A673 (cell line): Measurements from ENCODE around the gene SIVA1. TPM values are rescaled to one million over a fixed set of nuclear protein-coding genes. Genes with fewer than 3 reads are reported as not detected.

Source experiments
- BruUV-seq: library from RNA; stranded (reverse); fragments of 400-500 nt; replicated peaks from 2 replicates; lab custom pipeline; 2021; lab: Mats Ljungman, UMichigan
- CTCF ChIA-PET: fragments of 300-600 bp; sonication (Branson Sonifier 250); formaldehyde crosslinking; loops from one replicate; lab custom pipeline; 2022; ENCODE audit warnings: antibody characterized with exemption; lab: Charles Lee
- POLR2A ChIA-PET: fragments of 300-600 bp; sonication (Branson Sonifier 250); formaldehyde crosslinking; loops from one replicate; lab custom pipeline; 2022; ENCODE audit warnings: antibody characterized with exemption; ENCODE audit not compliant: low non-redundant PET; lab: Charles Lee
- DNase-seq: peaks from one replicate; pipeline ENCODE4 v3.0.0-alpha.2; 2015; ENCODE audit warnings: low spot score
- H3K27ac ChIP-seq: fragments of 200-600 bp; sonication (generic); 2 replicates; pipeline ENCODE4 v1.5.1; 2016; ENCODE audit warnings: mixed run types, low read depth, mild to moderate bottlenecking, mixed read lengths, antibody characterized with exemption, low read length; ENCODE audit not compliant: poor library complexity, severe bottlenecking
- H3K27me3 ChIP-seq: fragments of 200-600 bp; sonication (generic); replicated peaks from 2 replicates; pipeline ENCODE4 v1.6.1; 2017; ENCODE audit warnings: mixed run types, low read depth, mild to moderate bottlenecking, mixed read lengths, antibody characterized with exemption, low read length; ENCODE audit not compliant: insufficient read depth, poor library complexity
- H3K36me3 ChIP-seq: fragments of 200-600 bp; sonication (generic); 2 replicates; pipeline ENCODE4 v1.6.1; 2016; ENCODE audit warnings: mixed run types, mild to moderate bottlenecking, mixed read lengths, antibody characterized with exemption, low read length; ENCODE audit not compliant: insufficient read depth, poor library complexity, severe bottlenecking
- H3K4me1 ChIP-seq: fragments of 200-600 bp; sonication (generic); 2 replicates; pipeline ENCODE4 v1.6.1; 2017; ENCODE audit warnings: mixed run types, mild to moderate bottlenecking, mixed read lengths, antibody characterized with exemption, low read length; ENCODE audit not compliant: insufficient read depth, poor library complexity, severe bottlenecking
- H3K4me3 ChIP-seq: fragments of 200-600 bp; sonication (generic); 2 replicates; pipeline ENCODE4 v1.5.1; 2016; ENCODE audit warnings: low read depth, mixed run types, mild to moderate bottlenecking, mixed read lengths, low read length; ENCODE audit not compliant: poor library complexity, severe bottlenecking
- H3K9me3 ChIP-seq: fragments of 200-600 bp; sonication (generic); 2 replicates; pipeline ENCODE4 v1.6.1; 2016; ENCODE audit warnings: mixed run types, low read depth, mild to moderate bottlenecking, mixed read lengths, antibody characterized with exemption, low read length; ENCODE audit not compliant: poor library complexity, severe bottlenecking
- EZH2 ChIP-seq: fragments of 200-600 bp; sonication (generic); IDR thresholded peaks from 2 replicates; pipeline ENCODE4 v1.6.1; 2017; ENCODE audit warnings: borderline replicate concordance, low read depth, mild to moderate bottlenecking, mixed read lengths, antibody characterized with exemption, low read length; ENCODE audit not compliant: poor library complexity, severe bottlenecking
- intact Hi-C: fragments of 100-400 bp; cut with micrococcal nuclease; formaldehyde crosslinking; loops from one replicate; pipeline ENCODE4 v1.10.0; 2022; ENCODE audit not compliant: unreplicated experiment
- total RNA-seq: library from RNA; stranded (reverse); gene quantifications from 2 replicates; pipeline ENCODE4 v1.2.3, GENCODE V29; 2021
- TF ChIP-seq, protein P1 (sequence below): fragments of 300-800, 200-600 bp; sonication (generic); conservative IDR thresholded peaks from 2 replicates; pipeline ENCODE4 v1.5.1; 2017; ENCODE audit warnings: low read depth, mild to moderate bottlenecking, antibody characterized with exemption, low read length, moderate library complexity, mixed read lengths

The SIVA1 gene
- total RNA-seq, 1 experiment from 2014 or later = 79.6 TPM

DNA sequence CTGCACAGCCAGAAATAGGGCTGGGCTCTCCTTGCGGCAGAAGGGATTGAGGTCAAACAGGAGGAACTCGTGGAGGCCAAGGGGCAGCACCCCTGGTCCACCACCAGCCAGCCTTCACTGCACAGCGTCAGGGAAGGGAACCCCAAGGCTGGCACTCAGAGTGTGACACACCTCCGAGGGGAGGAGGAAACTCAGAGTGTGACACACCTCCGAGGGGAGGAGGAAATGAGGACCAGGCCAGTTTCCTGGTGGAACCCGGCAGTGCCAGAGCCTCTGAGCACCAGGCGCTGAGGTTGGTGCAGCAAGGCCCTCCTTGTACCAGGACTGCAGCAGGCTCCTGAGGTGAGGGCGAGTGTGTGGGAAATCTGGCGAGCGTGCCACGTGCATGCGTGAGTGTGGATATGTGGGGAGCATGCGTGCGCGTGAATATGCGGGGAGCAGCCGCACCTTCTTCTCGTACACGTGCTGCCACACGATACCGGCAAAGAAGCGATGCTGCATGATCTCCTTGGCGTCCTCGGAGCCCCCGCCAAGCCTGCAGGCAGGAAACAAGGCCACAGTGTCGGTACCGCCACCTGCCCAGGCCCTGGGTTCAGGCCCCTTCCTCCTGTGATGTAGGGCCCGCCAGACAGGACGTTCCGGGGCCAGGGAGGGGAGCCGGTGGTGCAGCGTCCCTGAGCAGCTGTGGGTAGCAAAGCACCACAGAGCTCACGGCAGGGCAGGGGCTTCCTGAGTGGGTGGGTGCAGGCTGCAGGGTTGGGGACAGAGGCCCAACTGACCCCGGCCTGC is 19.2 kb downstream of the SIVA1 start:
- ChIA-PET CTCF (no interaction called here), POLR2A (no interaction called here)
- H3K4me1 ChIP-seq = peaks cover 5% of the 10 kb centered on the region
- no peaks in the 10 kb centered on the region for H3K27me3 ChIP-seq
- BruUV-seq = no TSS peak
- TF ChIP-seq, protein P1, sequence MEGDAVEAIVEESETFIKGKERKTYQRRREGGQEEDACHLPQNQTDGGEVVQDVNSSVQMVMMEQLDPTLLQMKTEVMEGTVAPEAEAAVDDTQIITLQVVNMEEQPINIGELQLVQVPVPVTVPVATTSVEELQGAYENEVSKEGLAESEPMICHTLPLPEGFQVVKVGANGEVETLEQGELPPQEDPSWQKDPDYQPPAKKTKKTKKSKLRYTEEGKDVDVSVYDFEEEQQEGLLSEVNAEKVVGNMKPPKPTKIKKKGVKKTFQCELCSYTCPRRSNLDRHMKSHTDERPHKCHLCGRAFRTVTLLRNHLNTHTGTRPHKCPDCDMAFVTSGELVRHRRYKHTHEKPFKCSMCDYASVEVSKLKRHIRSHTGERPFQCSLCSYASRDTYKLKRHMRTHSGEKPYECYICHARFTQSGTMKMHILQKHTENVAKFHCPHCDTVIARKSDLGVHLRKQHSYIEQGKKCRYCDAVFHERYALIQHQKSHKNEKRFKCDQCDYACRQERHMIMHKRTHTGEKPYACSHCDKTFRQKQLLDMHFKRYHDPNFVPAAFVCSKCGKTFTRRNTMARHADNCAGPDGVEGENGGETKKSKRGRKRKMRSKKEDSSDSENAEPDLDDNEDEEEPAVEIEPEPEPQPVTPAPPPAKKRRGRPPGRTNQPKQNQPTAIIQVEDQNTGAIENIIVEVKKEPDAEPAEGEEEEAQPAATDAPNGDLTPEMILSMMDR = no peak
- no peak for TF ChIP-seq EZH2
- intact Hi-C loops = no loop called here
- DNase-seq = no peak
- H3K4me3 ChIP-seq = no peak overlapping the region
- peaks cover 57% of the 10 kb centered on the region for H3K36me3 ChIP-seq
- H3K9me3 ChIP-seq = no peaks in the 10 kb centered on the region
- no peak overlapping the region for H3K27ac ChIP-seq

- Histone ChIP-seq H3K27ac (no peak overlapping the region), H3K4me3 (no peak overlapping the region), H3K9me3 (no peaks in the 10 kb centered on the region), H3K4me1 (peaks cover 5% of the 10 kb centered on the region), H3K36me3 (peaks cover 57% of the 10 kb centered on the region), H3K27me3 (no peaks in the 10 kb centered on the region)
- POLR2A ChIA-PET = no interaction called here
- no TSS peak for BruUV-seq
- intact Hi-C loops = no loop called here
- no peak for DNase-seq
- TF ChIP-seq EZH2 = no peak
- TF ChIP-seq, protein P1 = no peak
- CTCF ChIA-PET = no interaction called here
Observed at GRCh38 chr14:104772707-104773504, 20.0 kb downstream of the SIVA1 start.

DNA sequence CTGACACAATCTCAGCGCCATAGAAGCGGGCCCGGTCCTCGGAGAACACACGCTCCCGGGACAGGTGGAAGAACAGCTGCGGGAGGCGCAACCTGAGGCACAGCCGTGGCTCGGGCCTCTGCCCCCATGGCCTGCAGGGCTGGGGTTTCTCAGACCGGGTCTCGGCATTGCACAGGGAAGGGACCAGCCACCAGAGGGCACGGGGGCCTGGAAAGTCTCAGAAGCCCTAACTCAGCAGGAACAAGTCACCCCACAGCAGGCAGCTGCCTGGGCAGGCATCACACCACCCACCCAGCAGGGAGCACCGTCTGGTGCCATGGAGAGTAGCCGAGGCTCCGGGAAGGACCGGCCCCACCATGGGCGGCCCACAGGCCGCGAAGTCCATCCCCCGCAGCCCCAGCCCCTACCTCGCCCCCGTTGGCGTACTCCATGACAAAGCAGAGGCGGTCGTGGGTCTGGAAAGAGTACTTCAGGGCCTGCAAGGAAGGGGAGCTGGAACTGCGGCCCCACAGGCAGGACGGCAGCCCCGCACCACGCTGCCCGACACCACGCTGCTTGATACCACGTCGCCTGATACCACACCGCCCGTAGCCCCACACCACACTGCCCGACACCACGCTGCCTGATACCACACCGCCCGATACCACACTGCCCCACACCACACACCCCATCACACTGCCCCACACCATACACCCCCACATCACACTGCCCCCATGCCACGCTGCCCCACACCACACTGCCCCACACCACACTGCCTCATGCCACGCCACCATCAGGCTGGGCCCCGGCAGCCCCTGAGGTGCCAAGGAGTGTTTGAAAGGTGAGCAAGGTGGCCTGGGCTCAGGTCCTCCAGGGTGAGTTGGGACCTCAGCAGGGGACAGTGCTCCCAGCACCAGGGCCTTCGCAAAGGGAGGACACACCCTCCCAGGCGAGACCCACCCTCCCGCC is 20.8 kb downstream of the SIVA1 start:
- no peak overlapping the region for H3K4me3 ChIP-seq
- BruUV-seq = no TSS peak
- H3K27ac ChIP-seq = no peak overlapping the region
- no peaks in the 10 kb centered on the region for H3K27me3 ChIP-seq
- H3K4me1 ChIP-seq = peaks cover 3% of the 10 kb centered on the region
- intact Hi-C loops = no loop called here
- CTCF ChIA-PET = no interaction called here
- no peak for TF ChIP-seq EZH2
- TF ChIP-seq, protein P1 = no peak
- peaks cover 57% of the 10 kb centered on the region for H3K36me3 ChIP-seq
- no peak for DNase-seq
- POLR2A ChIA-PET = no interaction called here
- no peaks in the 10 kb centered on the region for H3K9me3 ChIP-seq
